HEK293 (cell line): ENCODE measurements around the gene ATRAID.
A peak's percentile ranks its signal among the peaks of the same experiment; 100 is the strongest.

ENCODE experiments used
- KLF16 ChIP-seq: fragments of 450-650 bp; formaldehyde crosslinking; IDR thresholded peaks from 2 replicates; pipeline ENCODE4 v1.5.1; 2017; ENCODE audit warnings: missing biosample characterization, missing genetic modification characterization
- SCRT1 ChIP-seq: fragments of 450-650 bp; formaldehyde crosslinking; IDR thresholded peaks from 2 replicates; pipeline ENCODE4 v1.5.1; 2016; ENCODE audit warnings: missing biosample characterization, missing genetic modification characterization, borderline replicate concordance
- TRIM28 ChIP-seq: IDR thresholded peaks from 2 replicates; pipeline ENCODE4 v1.6.1; 2011; ENCODE audit warnings: low read length, control low read depth, borderline replicate concordance
- ZBTB8A ChIP-seq: fragments of 450-650 bp; formaldehyde crosslinking; IDR thresholded peaks from 2 replicates; pipeline ENCODE4 v1.5.1; 2016; ENCODE audit warnings: missing biosample characterization, missing genetic modification characterization
- ZFP37 ChIP-seq: fragments of 450-650 bp; formaldehyde crosslinking; IDR thresholded peaks from 2 replicates; pipeline ENCODE4 v1.5.1; 2016; ENCODE audit warnings: missing biosample characterization, missing genetic modification characterization
- ZFP69B ChIP-seq: fragments of 450-650 bp; formaldehyde crosslinking; IDR thresholded peaks from 2 replicates; pipeline ENCODE4 v1.5.1; 2016; ENCODE audit warnings: missing biosample characterization, missing genetic modification characterization
- ZNF10 ChIP-seq: fragments of 450-650 bp; formaldehyde crosslinking; IDR thresholded peaks from 2 replicates; pipeline ENCODE4 v1.5.1; 2017; ENCODE audit warnings: missing biosample characterization, missing genetic modification characterization
- ZNF121 ChIP-seq: fragments of 450-650 bp; formaldehyde crosslinking; IDR thresholded peaks from 2 replicates; pipeline ENCODE4 v1.5.1; 2016; ENCODE audit warnings: missing biosample characterization, missing genetic modification characterization
- ZNF16 ChIP-seq: fragments of 450-650 bp; formaldehyde crosslinking; IDR thresholded peaks from 2 replicates; pipeline ENCODE4 v1.5.1; 2016; ENCODE audit warnings: low read depth, missing biosample characterization, missing genetic modification characterization
- ZNF2 ChIP-seq: fragments of 450-650 bp; formaldehyde crosslinking; IDR thresholded peaks from 2 replicates; pipeline ENCODE4 v1.5.1; 2016; ENCODE audit warnings: missing biosample characterization, missing genetic modification characterization
- ZNF239 ChIP-seq: fragments of 450-650 bp; formaldehyde crosslinking; IDR thresholded peaks from 2 replicates; pipeline ENCODE4 v1.5.1; 2016; ENCODE audit warnings: missing biosample characterization, missing genetic modification characterization
- ZNF302 ChIP-seq: fragments of 450-650 bp; formaldehyde crosslinking; IDR thresholded peaks from 2 replicates; pipeline ENCODE4 v1.5.1; 2016; ENCODE audit warnings: missing biosample characterization, missing genetic modification characterization, low read depth
- ZNF354C ChIP-seq: fragments of 450-650 bp; formaldehyde crosslinking; IDR thresholded peaks from 2 replicates; pipeline ENCODE4 v1.5.1; 2016; ENCODE audit warnings: missing biosample characterization, missing genetic modification characterization, low read depth, borderline replicate concordance
- ZNF366 ChIP-seq: fragments of 450-650 bp; formaldehyde crosslinking; conservative IDR thresholded peaks from 2 replicates; pipeline ENCODE4 v1.5.1; 2016; ENCODE audit warnings: missing biosample characterization, missing genetic modification characterization
- ZNF658 ChIP-seq: fragments of 450-650 bp; formaldehyde crosslinking; IDR thresholded peaks from 2 replicates; pipeline ENCODE4; 2016; ENCODE audit warnings: missing biosample characterization, missing genetic modification characterization
- ZNF664 ChIP-seq: fragments of 450-650 bp; formaldehyde crosslinking; IDR thresholded peaks from 2 replicates; pipeline ENCODE4 v1.5.1; 2016; ENCODE audit warnings: missing biosample characterization, missing genetic modification characterization
- ZNF701 ChIP-seq: fragments of 450-650 bp; formaldehyde crosslinking; IDR thresholded peaks from 2 replicates; pipeline ENCODE4 v1.5.1; 2016; ENCODE audit warnings: missing biosample characterization, missing genetic modification characterization
- ZNF747 ChIP-seq: fragments of 450-650 bp; formaldehyde crosslinking; IDR thresholded peaks from 2 replicates; pipeline ENCODE4 v1.5.1; 2016; ENCODE audit warnings: missing biosample characterization, missing genetic modification characterization
- ZNF776 ChIP-seq: fragments of 450-650 bp; formaldehyde crosslinking; IDR thresholded peaks from 2 replicates; pipeline ENCODE4 v1.5.0; 2017; ENCODE audit warnings: missing biosample characterization, missing genetic modification characterization, borderline replicate concordance
- ZNF837 ChIP-seq: fragments of 450-650 bp; formaldehyde crosslinking; IDR thresholded peaks from 2 replicates; pipeline ENCODE4 v1.5.1; 2016; ENCODE audit warnings: missing biosample characterization, missing genetic modification characterization
- ZNF843 ChIP-seq: fragments of 450-650 bp; formaldehyde crosslinking; IDR thresholded peaks from 2 replicates; pipeline ENCODE4 v1.5.1; 2016; ENCODE audit warnings: missing biosample characterization, missing genetic modification characterization
- ZSCAN23 ChIP-seq: fragments of 450-650 bp; formaldehyde crosslinking; IDR thresholded peaks from 2 replicates; pipeline ENCODE4 v1.5.1; 2016; ENCODE audit warnings: missing biosample characterization, missing genetic modification characterization
- TF ChIP-seq, protein P1 (sequence below): fragments of 450-650 bp; formaldehyde crosslinking; IDR thresholded peaks from 2 replicates; pipeline ENCODE4 v1.5.1; 2016; ENCODE audit warnings: missing biosample characterization, missing genetic modification characterization
- TF ChIP-seq, protein P2 (sequence below): fragments of 450-650 bp; formaldehyde crosslinking; IDR thresholded peaks from 2 replicates; pipeline ENCODE4 v1.5.1; 2017; ENCODE audit warnings: missing biosample characterization, missing genetic modification characterization
- TF ChIP-seq, protein P3 (sequence below): fragments of 450-650 bp; formaldehyde crosslinking; IDR thresholded peaks from 2 replicates; pipeline ENCODE4 v1.5.1; 2016; ENCODE audit warnings: missing biosample characterization, missing genetic modification characterization
- TF ChIP-seq, protein P4 (sequence below): fragments of 450-650 bp; formaldehyde crosslinking; IDR thresholded peaks from 2 replicates; pipeline ENCODE4 v1.5.1; 2016; ENCODE audit warnings: missing biosample characterization, missing genetic modification characterization
- TF ChIP-seq, protein P5 (sequence below): fragments of 450-650 bp; formaldehyde crosslinking; IDR thresholded peaks from 2 replicates; pipeline ENCODE4 v1.5.1; 2017; ENCODE audit warnings: missing biosample characterization, missing genetic modification characterization
- TF ChIP-seq, protein P6 (sequence below): fragments of 450-650 bp; IDR thresholded peaks from 2 replicates; pipeline ENCODE4 v1.5.1; 2018; ENCODE audit warnings: missing biosample characterization, mild to moderate bottlenecking, missing genetic modification characterization

The ATRAID gene

DNA sequence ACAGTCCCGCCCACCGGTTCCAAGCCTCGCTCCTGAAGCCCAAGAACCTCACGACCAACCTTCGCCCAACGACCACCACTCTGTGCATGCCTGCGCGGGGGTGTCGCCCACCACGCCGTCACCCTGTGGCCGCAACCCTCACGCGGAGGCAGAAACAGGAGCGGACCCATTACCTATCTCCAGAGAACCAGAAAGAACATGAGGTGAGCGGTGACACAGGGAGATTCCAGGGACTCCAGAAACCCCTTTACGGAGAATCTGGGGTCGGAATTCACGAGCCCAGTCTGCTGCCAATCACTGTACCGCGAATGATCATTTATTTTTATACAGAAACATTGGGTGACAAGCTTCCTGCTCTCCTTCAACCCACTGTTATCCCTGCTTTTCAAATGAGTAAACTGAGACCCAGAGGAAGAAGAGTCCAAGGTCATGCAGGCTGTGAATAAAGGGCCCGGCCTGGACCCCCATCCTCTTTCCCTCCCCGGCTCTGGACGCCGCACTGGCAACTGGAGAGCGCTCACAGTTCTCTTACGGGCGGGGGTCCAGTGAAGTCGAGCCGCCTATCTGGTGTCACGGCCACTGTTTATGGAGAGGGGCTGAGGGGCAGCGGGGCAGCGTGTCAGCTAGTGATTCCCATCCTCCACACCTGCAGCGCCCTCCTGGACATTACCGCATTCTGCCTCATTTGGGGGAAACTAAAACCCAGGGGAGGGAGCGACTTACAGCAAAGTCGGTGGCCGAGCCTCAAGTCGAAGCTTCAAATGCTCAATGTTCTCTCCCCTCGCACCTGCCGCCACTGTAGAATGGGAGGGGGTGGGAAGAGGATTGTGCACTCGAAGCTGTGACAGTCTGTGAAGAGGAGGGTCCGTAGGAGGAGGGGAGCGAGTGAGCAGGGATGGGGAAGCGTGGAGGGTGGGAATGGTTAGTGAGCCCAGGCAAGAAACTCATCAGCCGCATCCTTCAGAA is 51.7 kb downstream of the ATRAID start (continued):
- TF ChIP-seq, protein P1, sequence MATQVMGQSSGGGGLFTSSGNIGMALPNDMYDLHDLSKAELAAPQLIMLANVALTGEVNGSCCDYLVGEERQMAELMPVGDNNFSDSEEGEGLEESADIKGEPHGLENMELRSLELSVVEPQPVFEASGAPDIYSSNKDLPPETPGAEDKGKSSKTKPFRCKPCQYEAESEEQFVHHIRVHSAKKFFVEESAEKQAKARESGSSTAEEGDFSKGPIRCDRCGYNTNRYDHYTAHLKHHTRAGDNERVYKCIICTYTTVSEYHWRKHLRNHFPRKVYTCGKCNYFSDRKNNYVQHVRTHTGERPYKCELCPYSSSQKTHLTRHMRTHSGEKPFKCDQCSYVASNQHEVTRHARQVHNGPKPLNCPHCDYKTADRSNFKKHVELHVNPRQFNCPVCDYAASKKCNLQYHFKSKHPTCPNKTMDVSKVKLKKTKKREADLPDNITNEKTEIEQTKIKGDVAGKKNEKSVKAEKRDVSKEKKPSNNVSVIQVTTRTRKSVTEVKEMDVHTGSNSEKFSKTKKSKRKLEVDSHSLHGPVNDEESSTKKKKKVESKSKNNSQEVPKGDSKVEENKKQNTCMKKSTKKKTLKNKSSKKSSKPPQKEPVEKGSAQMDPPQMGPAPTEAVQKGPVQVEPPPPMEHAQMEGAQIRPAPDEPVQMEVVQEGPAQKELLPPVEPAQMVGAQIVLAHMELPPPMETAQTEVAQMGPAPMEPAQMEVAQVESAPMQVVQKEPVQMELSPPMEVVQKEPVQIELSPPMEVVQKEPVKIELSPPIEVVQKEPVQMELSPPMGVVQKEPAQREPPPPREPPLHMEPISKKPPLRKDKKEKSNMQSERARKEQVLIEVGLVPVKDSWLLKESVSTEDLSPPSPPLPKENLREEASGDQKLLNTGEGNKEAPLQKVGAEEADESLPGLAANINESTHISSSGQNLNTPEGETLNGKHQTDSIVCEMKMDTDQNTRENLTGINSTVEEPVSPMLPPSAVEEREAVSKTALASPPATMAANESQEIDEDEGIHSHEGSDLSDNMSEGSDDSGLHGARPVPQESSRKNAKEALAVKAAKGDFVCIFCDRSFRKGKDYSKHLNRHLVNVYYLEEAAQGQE (tag by site-specific recombination) = no peak
- TF ChIP-seq ZNF776 (tag by site-specific recombination) (no peak), ZFP37 (tag by site-specific recombination) (no peak), ZNF747 (tag by site-specific recombination) (no peak), ZNF701 (no peak), ZNF658 (tag by site-specific recombination) (no peak), ZNF664 (tag by site-specific recombination) (no peak), ZSCAN23 (tag by site-specific recombination) (no peak), ZNF10 (tag by site-specific recombination) (0 out of 2 replicates have a peak, but pooled peaks have one; percentile 7), SCRT1 (no peak), ZNF302 (tag by site-specific recombination) (no peak), ZNF366 (tag by site-specific recombination) (peak; percentile 36), ZNF2 (no peak), ZNF239 (tag by site-specific recombination) (no peak), ZNF121 (tag by site-specific recombination) (no peak), TRIM28 (no peak), ZNF843 (tag by site-specific recombination) (no peak), KLF16 (tag by site-specific recombination) (no peak), ZFP69B (tag by site-specific recombination) (no peak), ZNF354C (no peak), ZNF16 (tag by site-specific recombination) (no peak), ZBTB8A (peak; percentile 1; the same call in 1 of the 2 replicates), ZNF837 (no peak)
- TF ChIP-seq, protein P2, sequence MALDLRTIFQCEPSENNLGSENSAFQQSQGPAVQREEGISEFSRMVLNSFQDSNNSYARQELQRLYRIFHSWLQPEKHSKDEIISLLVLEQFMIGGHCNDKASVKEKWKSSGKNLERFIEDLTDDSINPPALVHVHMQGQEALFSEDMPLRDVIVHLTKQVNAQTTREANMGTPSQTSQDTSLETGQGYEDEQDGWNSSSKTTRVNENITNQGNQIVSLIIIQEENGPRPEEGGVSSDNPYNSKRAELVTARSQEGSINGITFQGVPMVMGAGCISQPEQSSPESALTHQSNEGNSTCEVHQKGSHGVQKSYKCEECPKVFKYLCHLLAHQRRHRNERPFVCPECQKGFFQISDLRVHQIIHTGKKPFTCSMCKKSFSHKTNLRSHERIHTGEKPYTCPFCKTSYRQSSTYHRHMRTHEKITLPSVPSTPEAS = no peak
- TF ChIP-seq, protein P3, sequence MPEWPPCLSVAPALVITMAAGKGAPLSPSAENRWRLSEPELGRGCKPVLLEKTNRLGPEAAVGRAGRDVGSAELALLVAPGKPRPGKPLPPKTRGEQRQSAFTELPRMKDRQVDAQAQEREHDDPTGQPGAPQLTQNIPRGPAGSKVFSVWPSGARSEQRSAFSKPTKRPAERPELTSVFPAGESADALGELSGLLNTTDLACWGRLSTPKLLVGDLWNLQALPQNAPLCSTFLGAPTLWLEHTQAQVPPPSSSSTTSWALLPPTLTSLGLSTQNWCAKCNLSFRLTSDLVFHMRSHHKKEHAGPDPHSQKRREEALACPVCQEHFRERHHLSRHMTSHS (tag by site-specific recombination) = no peak
- TF ChIP-seq, protein P4, sequence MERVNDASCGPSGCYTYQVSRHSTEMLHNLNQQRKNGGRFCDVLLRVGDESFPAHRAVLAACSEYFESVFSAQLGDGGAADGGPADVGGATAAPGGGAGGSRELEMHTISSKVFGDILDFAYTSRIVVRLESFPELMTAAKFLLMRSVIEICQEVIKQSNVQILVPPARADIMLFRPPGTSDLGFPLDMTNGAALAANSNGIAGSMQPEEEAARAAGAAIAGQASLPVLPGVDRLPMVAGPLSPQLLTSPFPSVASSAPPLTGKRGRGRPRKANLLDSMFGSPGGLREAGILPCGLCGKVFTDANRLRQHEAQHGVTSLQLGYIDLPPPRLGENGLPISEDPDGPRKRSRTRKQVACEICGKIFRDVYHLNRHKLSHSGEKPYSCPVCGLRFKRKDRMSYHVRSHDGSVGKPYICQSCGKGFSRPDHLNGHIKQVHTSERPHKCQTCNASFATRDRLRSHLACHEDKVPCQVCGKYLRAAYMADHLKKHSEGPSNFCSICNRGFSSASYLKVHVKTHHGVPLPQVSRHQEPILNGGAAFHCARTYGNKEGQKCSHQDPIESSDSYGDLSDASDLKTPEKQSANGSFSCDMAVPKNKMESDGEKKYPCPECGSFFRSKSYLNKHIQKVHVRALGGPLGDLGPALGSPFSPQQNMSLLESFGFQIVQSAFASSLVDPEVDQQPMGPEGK = peak; percentile 28; the same call in 1 of the 2 replicates
- TF ChIP-seq, protein P5, sequence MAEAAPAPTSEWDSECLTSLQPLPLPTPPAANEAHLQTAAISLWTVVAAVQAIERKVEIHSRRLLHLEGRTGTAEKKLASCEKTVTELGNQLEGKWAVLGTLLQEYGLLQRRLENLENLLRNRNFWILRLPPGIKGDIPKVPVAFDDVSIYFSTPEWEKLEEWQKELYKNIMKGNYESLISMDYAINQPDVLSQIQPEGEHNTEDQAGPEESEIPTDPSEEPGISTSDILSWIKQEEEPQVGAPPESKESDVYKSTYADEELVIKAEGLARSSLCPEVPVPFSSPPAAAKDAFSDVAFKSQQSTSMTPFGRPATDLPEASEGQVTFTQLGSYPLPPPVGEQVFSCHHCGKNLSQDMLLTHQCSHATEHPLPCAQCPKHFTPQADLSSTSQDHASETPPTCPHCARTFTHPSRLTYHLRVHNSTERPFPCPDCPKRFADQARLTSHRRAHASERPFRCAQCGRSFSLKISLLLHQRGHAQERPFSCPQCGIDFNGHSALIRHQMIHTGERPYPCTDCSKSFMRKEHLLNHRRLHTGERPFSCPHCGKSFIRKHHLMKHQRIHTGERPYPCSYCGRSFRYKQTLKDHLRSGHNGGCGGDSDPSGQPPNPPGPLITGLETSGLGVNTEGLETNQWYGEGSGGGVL (tag by site-specific recombination) = peak; percentile 84
- TF ChIP-seq, protein P6, sequence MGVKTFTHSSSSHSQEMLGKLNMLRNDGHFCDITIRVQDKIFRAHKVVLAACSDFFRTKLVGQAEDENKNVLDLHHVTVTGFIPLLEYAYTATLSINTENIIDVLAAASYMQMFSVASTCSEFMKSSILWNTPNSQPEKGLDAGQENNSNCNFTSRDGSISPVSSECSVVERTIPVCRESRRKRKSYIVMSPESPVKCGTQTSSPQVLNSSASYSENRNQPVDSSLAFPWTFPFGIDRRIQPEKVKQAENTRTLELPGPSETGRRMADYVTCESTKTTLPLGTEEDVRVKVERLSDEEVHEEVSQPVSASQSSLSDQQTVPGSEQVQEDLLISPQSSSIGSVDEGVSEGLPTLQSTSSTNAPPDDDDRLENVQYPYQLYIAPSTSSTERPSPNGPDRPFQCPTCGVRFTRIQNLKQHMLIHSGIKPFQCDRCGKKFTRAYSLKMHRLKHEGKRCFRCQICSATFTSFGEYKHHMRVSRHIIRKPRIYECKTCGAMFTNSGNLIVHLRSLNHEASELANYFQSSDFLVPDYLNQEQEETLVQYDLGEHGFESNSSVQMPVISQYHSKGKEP (tag by site-specific recombination) = no peak
